22Rv1 (cell line): ENCODE data around the gene FCHSD2.

Source experiments
- ZFX ChIP-seq: fragments of 450-650 bp; IDR thresholded peaks from 2 replicates; pipeline ENCODE4 v1.6.1; 2017; ENCODE audit warnings: antibody characterized with exemption, borderline replicate concordance
- TF ChIP-seq, protein P1 (sequence below): fragments of 450-650 bp; IDR thresholded peaks from 2 replicates; pipeline ENCODE4 v1.5.1; 2017; ENCODE audit warnings: mild to moderate bottlenecking

DNA sequence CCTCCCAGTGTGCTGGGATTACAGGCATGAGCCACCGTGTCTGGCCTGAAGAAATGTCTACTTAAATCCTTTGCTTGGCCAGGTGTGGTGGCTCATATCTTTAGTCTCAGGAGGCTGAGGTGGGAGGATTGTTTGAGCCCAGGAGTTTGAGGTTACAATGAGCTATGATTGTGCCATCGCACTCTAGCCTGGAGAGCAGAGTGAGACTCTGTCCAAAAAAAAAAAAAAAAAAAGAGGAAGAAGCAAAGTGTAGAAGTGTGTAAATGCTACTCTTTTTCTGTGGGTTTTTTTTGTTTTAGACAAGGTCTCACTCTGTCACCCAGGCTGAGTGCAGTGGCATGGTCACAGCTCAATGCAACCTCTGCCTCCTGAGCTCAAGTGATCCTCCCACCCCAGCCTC, 334.3 kb downstream of the FCHSD2 start:
- TF ChIP-seq, protein P1, sequence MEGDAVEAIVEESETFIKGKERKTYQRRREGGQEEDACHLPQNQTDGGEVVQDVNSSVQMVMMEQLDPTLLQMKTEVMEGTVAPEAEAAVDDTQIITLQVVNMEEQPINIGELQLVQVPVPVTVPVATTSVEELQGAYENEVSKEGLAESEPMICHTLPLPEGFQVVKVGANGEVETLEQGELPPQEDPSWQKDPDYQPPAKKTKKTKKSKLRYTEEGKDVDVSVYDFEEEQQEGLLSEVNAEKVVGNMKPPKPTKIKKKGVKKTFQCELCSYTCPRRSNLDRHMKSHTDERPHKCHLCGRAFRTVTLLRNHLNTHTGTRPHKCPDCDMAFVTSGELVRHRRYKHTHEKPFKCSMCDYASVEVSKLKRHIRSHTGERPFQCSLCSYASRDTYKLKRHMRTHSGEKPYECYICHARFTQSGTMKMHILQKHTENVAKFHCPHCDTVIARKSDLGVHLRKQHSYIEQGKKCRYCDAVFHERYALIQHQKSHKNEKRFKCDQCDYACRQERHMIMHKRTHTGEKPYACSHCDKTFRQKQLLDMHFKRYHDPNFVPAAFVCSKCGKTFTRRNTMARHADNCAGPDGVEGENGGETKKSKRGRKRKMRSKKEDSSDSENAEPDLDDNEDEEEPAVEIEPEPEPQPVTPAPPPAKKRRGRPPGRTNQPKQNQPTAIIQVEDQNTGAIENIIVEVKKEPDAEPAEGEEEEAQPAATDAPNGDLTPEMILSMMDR = no peak
- no peak for TF ChIP-seq ZFX
